IMR-90 (cell line): ENCODE results near the gene PLXND1. TPM values are rescaled to one million over a fixed set of nuclear protein-coding genes. Genes with fewer than 3 reads are reported as not detected.
A peak's percentile ranks its signal among the peaks of the same experiment; 100 is the strongest.

ENCODE experiments used
- ATAC-seq: fragments of 200-7000 bp; cut with Tn5 transposase; 2 replicates; pipeline ENCODE4 v1.9.1; 2020; ENCODE audit warnings: low read depth, mild to moderate bottlenecking, moderate library complexity
- BruUV-seq: library from RNA; stranded (reverse); fragments of 400-500 nt; replicated peaks from 2 replicates; lab custom pipeline; 2021; lab: Mats Ljungman, UMichigan
- CTCF ChIA-PET: fragments of 300-600 bp; formaldehyde crosslinking; extraction: SDS; loops from one replicate; lab custom pipeline; 2021; ENCODE audit warnings: antibody characterized with exemption; lab: Yijun Ruan, JAX
- POLR2A ChIA-PET: fragments of 300-600 bp; sonication (Branson Sonifier 250); formaldehyde crosslinking; loops from one replicate; lab custom pipeline; 2022; ENCODE audit warnings: antibody characterized with exemption; ENCODE audit not compliant: unreplicated experiment; lab: Charles Lee
- DNase-seq: peaks from one replicate; pipeline ENCODE4 v3.0.0; 2013
- H2AFZ ChIP-seq: replicated peaks from 2 replicates; pipeline ENCODE3; 2013; ENCODE audit warnings: low read length, mild to moderate bottlenecking; ENCODE audit not compliant: poor library complexity
- H2AK5ac ChIP-seq: 2 replicates; pipeline ENCODE4 v1.6.1; 2013; ENCODE audit warnings: low read depth, low read length, inconsistent platforms
- H2AK9ac ChIP-seq: replicated peaks from 2 replicates; pipeline ENCODE3; 2013; ENCODE audit warnings: mild to moderate bottlenecking, low read depth, low read length, moderate library complexity; ENCODE audit not compliant: poor library complexity
- H2BK120ac ChIP-seq: 2 replicates; pipeline ENCODE4 v1.6.1; 2013; ENCODE audit warnings: low read depth, low read length, inconsistent platforms
- H2BK15ac ChIP-seq: 3 replicates; pipeline ENCODE4 v1.6.1; 2013; ENCODE audit warnings: low read depth, low read length, inconsistent platforms
- H2BK20ac ChIP-seq: 2 replicates; pipeline ENCODE4 v1.6.1; 2013; ENCODE audit warnings: low read depth, mild to moderate bottlenecking, inconsistent platforms, low read length, moderate library complexity
- H2BK5ac ChIP-seq: 2 replicates; pipeline ENCODE4 v1.6.1; 2013; ENCODE audit warnings: mild to moderate bottlenecking, low read depth, low read length, inconsistent platforms; ENCODE audit not compliant: poor library complexity, severe bottlenecking
- H3K14ac ChIP-seq: replicated peaks from 2 replicates; pipeline ENCODE4 v1.6.1; 2013; ENCODE audit warnings: low read depth, low read length, inconsistent platforms
- H3K18ac ChIP-seq: 2 replicates; pipeline ENCODE4 v1.6.1; 2013; ENCODE audit warnings: low read depth, low read length, control low read depth
- H3K23ac ChIP-seq: 2 replicates; pipeline ENCODE4 v1.6.1; 2013; ENCODE audit warnings: low read depth, low read length, inconsistent platforms
- H3K27ac ChIP-seq: 2 replicates; pipeline ENCODE4 v1.5.1; 2013; ENCODE audit warnings: mild to moderate bottlenecking, control low read depth, low read length; ENCODE audit not compliant: insufficient read depth
- H3K27me3 ChIP-seq: 2 replicates; pipeline ENCODE4 v1.6.1; 2013; ENCODE audit warnings: low read length; ENCODE audit not compliant: control insufficient read depth, insufficient read depth
- H3K36me3 ChIP-seq: 2 replicates; pipeline ENCODE4 v1.6.1; 2013; ENCODE audit warnings: low read length, mixed read lengths; ENCODE audit not compliant: control insufficient read depth, insufficient read depth
- H3K4ac ChIP-seq: 2 replicates; pipeline ENCODE4 v1.6.1; 2013; ENCODE audit warnings: low read depth, low read length, inconsistent platforms
- H3K4me1 ChIP-seq: 2 replicates; pipeline ENCODE4 v1.6.1; 2013; ENCODE audit warnings: low read length, mixed read lengths; ENCODE audit not compliant: control insufficient read depth, insufficient read depth
- H3K4me2 ChIP-seq: 2 replicates; pipeline ENCODE4 v1.6.1; 2013; ENCODE audit warnings: low read depth, mild to moderate bottlenecking, control low read depth, low read length, moderate library complexity
- H3K4me3 ChIP-seq: 2 replicates; pipeline ENCODE4 v1.5.1; 2013; ENCODE audit warnings: low read depth, mild to moderate bottlenecking, control low read depth, low read length, moderate library complexity; ENCODE audit not compliant: insufficient read depth
- H3K56ac ChIP-seq: 2 replicates; pipeline ENCODE4 v1.6.1; 2013; ENCODE audit warnings: low read length, inconsistent platforms; ENCODE audit not compliant: insufficient read depth; ENCODE audit errors: extremely low read depth
- H3K79me1 ChIP-seq, 2 experiments: 2 replicates each; pipeline ENCODE4 v1.6.1; 2013; ENCODE audit warnings: low read length in 2 of 2, inconsistent platforms in 1 of 2, low read depth in 1 of 2
- H3K9ac ChIP-seq: 2 replicates; pipeline ENCODE4 v1.6.1; 2013; ENCODE audit warnings: low read depth, low read length, control low read depth
- H3K9me1 ChIP-seq: 2 replicates; pipeline ENCODE4 v1.6.1; 2013; ENCODE audit warnings: low read length, inconsistent platforms; ENCODE audit not compliant: insufficient read depth
- H3K9me3 ChIP-seq: 2 replicates; pipeline ENCODE4 v1.6.1; 2013; ENCODE audit warnings: low read length; ENCODE audit not compliant: control insufficient read depth, insufficient read depth
- H4K20me1 ChIP-seq: 2 replicates; pipeline ENCODE4 v1.6.1; 2013; ENCODE audit warnings: low read length, inconsistent platforms; ENCODE audit not compliant: insufficient read depth
- H4K5ac ChIP-seq: 2 replicates; pipeline ENCODE4 v1.6.1; 2013; ENCODE audit warnings: mild to moderate bottlenecking, low read depth, low read length, control low read depth
- H4K8ac ChIP-seq, 2 experiments: 2 replicates each; pipeline ENCODE4 v1.6.1; 2013; ENCODE audit warnings: low read depth in 2 of 2, low read length in 2 of 2, control low read depth in 1 of 2, inconsistent platforms in 1 of 2
- H4K91ac ChIP-seq: 2 replicates; pipeline ENCODE4 v1.6.1; 2013; ENCODE audit warnings: low read depth, low read length, inconsistent platforms; ENCODE audit not compliant: insufficient read depth
- CHD1 ChIP-seq: IDR thresholded peaks from 2 replicates; pipeline ENCODE4 v1.6.1; 2012; ENCODE audit warnings: low read depth, low read length, improper control_type of control experiment
- USF2 ChIP-seq: fragments of 150-350 bp; IDR thresholded peaks from 2 replicates; pipeline ENCODE4 v1.6.1; 2017; ENCODE audit warnings: mild to moderate bottlenecking, antibody characterized with exemption, low read length, low read depth
- WGBS, 2 experiments: methylation state at CpG; one replicate each; pipeline versions ENCODE4 v1.1.5 to v1.1.7; 2013; ENCODE audit warnings: missing lambda C conversion rate in 2 of 2; ENCODE audit not compliant: insufficient read length in 1 of 2; ENCODE audit errors: extremely low coverage in 2 of 2; 5-methylcytosine and 5-hydroxymethylcytosine counted together
- dilution Hi-C: fragments of 300-500 bp; cut with HindIII; formaldehyde crosslinking; loops from one replicate; pipeline ENCODE4 v1.14.3; 2018; ENCODE audit warnings: low sequenced_read_pairs; ENCODE audit not compliant: unreplicated experiment
- in situ Hi-C: fragments of 300-500 bp; cut with MboI; formaldehyde crosslinking; loops from 3 replicates; pipeline ENCODE4 v1.14.3; 2019; ENCODE audit warnings: low sequenced_read_pairs, inconsistent platforms, mixed read lengths
- intact Hi-C: fragments of 100-400 bp; cut with micrococcal nuclease; formaldehyde crosslinking; loops from 2 replicates; pipeline ENCODE4 v1.10.0; 2022
- polyA plus RNA-seq, 3 experiments: library from polyadenylated mRNA; depleted of rRNA; stranded (reverse); fragments of >200 nt; gene quantifications; 2 replicates each; pipeline ENCODE4 v1.2.3, GENCODE V29; 2012; ENCODE audit warnings: low replicate concordance in 1 of 3
- total RNA-seq: library from RNA; depleted of rRNA; stranded (reverse); fragments of >200 nt; gene quantifications from 2 replicates; pipeline ENCODE4 v1.2.3, GENCODE V29; 2012

PLXND1 gene
- total and polyA plus RNA-seq, 2 of the 4 experiments (the other 2 are of a cell fraction) = 19.2 to 67.1 TPM

DNA sequence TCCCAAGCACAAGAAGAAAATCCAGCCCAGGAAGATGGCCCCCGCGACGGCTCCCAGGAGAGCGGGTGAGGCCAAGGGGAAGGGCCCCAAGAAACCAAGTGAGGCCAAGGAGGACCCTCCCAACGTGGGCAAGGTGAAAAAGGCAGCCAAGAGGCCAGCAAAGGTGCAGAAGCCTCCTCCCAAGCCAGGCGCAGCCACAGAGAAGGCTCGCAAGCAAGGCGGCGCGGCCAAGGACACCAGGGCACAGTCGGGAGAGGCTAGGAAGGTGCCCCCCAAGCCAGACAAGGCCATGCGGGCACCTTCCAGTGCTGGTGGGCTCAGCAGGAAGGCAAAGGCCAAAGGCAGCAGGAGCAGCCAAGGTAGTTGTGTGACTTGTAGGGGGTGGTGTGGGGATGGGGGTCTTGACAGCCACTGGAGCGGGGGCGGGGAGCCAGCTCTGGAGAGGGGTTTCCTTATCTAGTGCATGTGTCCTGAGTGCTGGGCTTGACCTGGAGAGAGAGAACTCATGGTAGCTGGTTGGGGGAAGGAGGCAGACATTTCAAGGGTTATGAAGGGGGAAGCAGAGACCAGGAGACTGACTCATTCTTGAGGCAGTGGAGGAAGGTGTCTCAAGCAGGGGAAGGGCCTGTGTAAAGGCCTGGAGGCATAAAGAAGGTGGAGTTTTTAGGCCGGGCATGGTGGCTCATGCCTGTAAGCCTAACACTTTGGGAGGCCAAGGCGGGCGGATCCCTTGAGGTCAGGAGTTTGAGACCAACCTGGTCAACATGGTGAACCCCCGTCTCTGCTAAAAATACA lies 57.3 kb downstream of the PLXND1 start:
- H2AK9ac ChIP-seq = peak overlapping the region; percentile 80
- H3K4ac ChIP-seq = peak overlapping the region; percentile 18; the same call in 1 of the 2 replicates
- no peak overlapping the region for H2BK20ac ChIP-seq
- no peaks in the 10 kb centered on the region for H3K27me3 ChIP-seq
- H4K20me1 ChIP-seq = no peaks in the 10 kb centered on the region
- no peak overlapping the region for H3K56ac ChIP-seq
- H2BK120ac ChIP-seq = peak overlapping the region; percentile 59; the same call in 1 of the 2 replicates
- 88% methylated on average over 11 of the region's 18 CpGs; no CpG with 5 or more reads in 1 of the 2 experiments for WGBS, 2 experiments
- H3K79me1 ChIP-seq = no peaks in the 10 kb centered on the region
- H3K23ac ChIP-seq = no peak overlapping the region
- ChIA-PET CTCF (no interaction called here), POLR2A (interaction anchor here (0.6 kb wide), 1 partner anchor 132 kb away, joined by 3 read pairs; no protein-coding TSS in a partner anchor)
- H3K9ac ChIP-seq = no peak overlapping the region
- no peaks in the 10 kb centered on the region for H3K9me3 ChIP-seq
- ATAC-seq = peak; percentile 82
- dilution Hi-C loops (no loop called here), intact Hi-C loops (no loop called here), in situ Hi-C loops (no loop called here)
- peaks cover 3% of the 10 kb centered on the region; the same call in 1 of the 2 replicates for H3K4me1 ChIP-seq
- no peak overlapping the region for H2BK5ac ChIP-seq
- H3K4me2 ChIP-seq = no peak overlapping the region
- no peaks in the 10 kb centered on the region for H3K36me3 ChIP-seq
- H4K8ac ChIP-seq = peak overlapping the region in 1 of 2 experiments; percentile 53; a peak in 2 of 4 replicates
- DNase-seq = peak; percentile 61
- H2AK5ac ChIP-seq = peak overlapping the region; percentile 93
- BruUV-seq = no TSS peak
- H4K5ac ChIP-seq = no peak overlapping the region
- no peak overlapping the region for H2BK15ac ChIP-seq
- no peak overlapping the region for H3K27ac ChIP-seq
- peak overlapping the region; percentile 51 for H4K91ac ChIP-seq
- H3K4me3 ChIP-seq = no peak overlapping the region
- H3K18ac ChIP-seq = no peak overlapping the region; the same call in 1 of the 2 replicates
- no peak for TF ChIP-seq CHD1
- no peak for TF ChIP-seq USF2
- H3K9me1 ChIP-seq = 0 out of 2 replicates have a peak, but pooled peaks cover 9% of the 10 kb centered on the region
- H2AFZ ChIP-seq = peak overlapping the region; percentile 57
- no peak overlapping the region for H3K14ac ChIP-seq
